GM12874 (cell line): ENCODE data around the gene CEP192.

Source experiments
- TF ChIP-seq, protein P1 (sequence below): IDR thresholded peaks from 2 replicates; pipeline ENCODE4 v1.5.1; 2011; ENCODE audit warnings: low read depth, mild to moderate bottlenecking, control low read depth, low read length, moderate library complexity; ENCODE audit not compliant: insufficient read depth

Gene CEP192

DNA sequence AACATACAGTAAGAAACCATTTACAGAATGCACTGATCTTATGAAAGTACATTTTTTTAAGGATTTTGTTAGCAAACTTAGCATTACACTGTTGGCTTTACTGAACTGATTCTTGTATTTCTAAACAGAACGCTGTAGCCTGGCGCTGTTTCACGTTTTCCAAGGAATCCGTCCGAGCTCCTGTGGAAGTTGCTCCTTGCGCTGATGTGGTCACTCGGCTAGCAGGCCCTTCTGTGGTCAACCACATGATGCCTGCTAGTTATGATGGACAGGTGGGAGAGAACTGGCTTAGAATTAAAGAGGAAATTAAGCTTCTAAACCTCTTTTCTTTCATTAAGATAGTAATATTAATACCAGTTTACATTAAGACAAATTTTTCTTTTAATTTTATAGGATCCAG lies 76.8 kb downstream of the CEP192 start:
- TF ChIP-seq, protein P1, sequence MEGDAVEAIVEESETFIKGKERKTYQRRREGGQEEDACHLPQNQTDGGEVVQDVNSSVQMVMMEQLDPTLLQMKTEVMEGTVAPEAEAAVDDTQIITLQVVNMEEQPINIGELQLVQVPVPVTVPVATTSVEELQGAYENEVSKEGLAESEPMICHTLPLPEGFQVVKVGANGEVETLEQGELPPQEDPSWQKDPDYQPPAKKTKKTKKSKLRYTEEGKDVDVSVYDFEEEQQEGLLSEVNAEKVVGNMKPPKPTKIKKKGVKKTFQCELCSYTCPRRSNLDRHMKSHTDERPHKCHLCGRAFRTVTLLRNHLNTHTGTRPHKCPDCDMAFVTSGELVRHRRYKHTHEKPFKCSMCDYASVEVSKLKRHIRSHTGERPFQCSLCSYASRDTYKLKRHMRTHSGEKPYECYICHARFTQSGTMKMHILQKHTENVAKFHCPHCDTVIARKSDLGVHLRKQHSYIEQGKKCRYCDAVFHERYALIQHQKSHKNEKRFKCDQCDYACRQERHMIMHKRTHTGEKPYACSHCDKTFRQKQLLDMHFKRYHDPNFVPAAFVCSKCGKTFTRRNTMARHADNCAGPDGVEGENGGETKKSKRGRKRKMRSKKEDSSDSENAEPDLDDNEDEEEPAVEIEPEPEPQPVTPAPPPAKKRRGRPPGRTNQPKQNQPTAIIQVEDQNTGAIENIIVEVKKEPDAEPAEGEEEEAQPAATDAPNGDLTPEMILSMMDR, result no peak

- TF ChIP-seq, protein P1, result no peak
Observed at GRCh38 chr18:13070460-13070859, 79.3 kb downstream of the CEP192 start.

GRCh38 chr18:13076886-13077285 lies 85.7 kb downstream of the CEP192 start:
- TF ChIP-seq, protein P1, result no peak

DNA sequence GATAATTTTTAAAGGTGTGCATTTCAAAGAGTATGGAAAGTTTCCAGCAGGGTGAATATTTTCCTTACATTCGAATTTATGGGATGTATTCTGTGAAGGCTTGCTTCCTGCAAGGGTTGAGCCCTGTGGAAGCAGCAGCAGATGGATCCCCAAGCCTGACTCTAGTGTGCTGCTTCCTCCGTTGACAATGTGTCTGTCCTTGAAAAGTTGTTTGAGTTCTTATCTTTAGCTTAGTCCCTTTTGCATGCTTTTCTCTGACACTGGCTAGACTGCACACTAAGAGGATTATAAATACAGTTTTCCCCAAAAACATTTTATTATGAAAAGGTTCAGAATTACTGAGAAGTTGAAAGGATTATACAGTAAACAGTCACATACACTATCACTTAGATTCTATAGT lies 86.3 kb downstream of the CEP192 start:
- TF ChIP-seq, protein P1, result no peak

GRCh38 chr18:13086906-13087305 lies 95.7 kb downstream of the CEP192 start:
- TF ChIP-seq, protein P1, result no peak

DNA sequence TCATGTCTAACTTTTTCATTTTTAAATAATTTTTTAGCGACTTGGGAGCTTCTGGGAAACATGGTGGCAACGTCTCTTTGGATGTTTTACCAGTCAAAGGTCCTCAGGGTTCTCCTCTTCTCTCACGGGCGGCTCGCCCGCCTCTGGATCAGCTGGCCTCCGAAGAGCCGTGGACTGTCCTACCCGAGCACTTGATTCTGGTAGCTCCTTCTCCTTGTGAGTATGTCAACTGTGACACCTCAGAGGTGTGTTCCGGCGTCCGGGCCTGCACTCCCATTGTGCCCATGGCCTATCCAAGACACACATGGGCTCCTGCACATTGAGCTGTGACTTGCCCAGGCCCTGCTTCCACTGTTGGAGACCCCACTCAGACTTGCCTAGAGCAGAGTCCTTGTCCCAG lies 104.3 kb downstream of the CEP192 start:
- TF ChIP-seq, protein P1, result no peak

DNA sequence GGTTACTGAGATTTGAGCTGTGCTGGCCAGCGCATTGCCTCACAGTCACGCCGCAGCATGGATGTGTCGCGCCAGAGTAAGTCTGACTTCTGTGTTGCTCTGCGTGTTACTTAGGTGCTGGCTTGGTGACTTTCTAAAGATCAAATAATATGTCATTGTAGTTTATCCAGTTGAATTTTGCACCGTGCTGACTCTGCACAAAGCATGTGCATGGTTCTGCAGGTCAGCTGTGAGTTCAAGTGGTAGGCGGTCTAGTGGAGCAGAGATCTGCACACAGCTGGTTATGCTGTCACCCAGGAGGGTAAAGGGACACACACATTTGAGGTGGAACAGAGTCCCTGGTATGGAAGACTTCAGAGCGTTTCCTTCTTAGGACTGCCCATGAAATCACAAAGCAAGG lies 105.1 kb downstream of the CEP192 start:
- TF ChIP-seq, protein P1, result no peak

GRCh38 chr18:13096719-13097118 lies 105.6 kb downstream of the CEP192 start:
- TF ChIP-seq, protein P1, result no peak
